MCF 10A (cell line): ENCODE results near the gene PLXNB2. TPM values are rescaled to one million over a fixed set of nuclear protein-coding genes. Genes with fewer than 3 reads are reported as not detected.

Source experiments
- BruUV-seq: library from RNA; stranded (reverse); fragments of 400-500 nt; replicated peaks from 2 replicates; lab custom pipeline; 2021; lab: Mats Ljungman, UMichigan
- CTCF ChIA-PET: fragments of 300-600 bp; sonication (Branson Sonifier 250); formaldehyde crosslinking; extraction: SDS; loops from one replicate; lab custom pipeline; 2021; ENCODE audit warnings: antibody characterized with exemption, inconsistent platforms; lab: Yijun Ruan, JAX
- POLR2A ChIA-PET: fragments of 300-600, 350-650 bp; sonication (Branson Sonifier 250); formaldehyde crosslinking; extraction: SDS; loops from one replicate; lab custom pipeline; 2020; ENCODE audit warnings: antibody characterized with exemption, inconsistent platforms; lab: Yijun Ruan, JAX
- DNase-seq: peaks from one replicate; pipeline ENCODE4 v3.0.0-alpha.2; 2018; ENCODE audit not compliant: unreplicated experiment
- H3K27ac Mint-ChIP-seq: one replicate; pipeline ENCODE4 v1.8.0; 2022; ENCODE audit warnings: mild to moderate bottlenecking, low read depth, mixed read lengths; ENCODE audit not compliant: unreplicated experiment
- H3K27me3 Mint-ChIP-seq: one replicate; pipeline ENCODE4 v1.8.0; 2022; ENCODE audit warnings: mixed read lengths; ENCODE audit not compliant: insufficient read depth, unreplicated experiment
- H3K36me3 Mint-ChIP-seq: one replicate; pipeline ENCODE4 v1.8.0; 2022; ENCODE audit warnings: mild to moderate bottlenecking, moderate library complexity, mixed read lengths; ENCODE audit not compliant: insufficient read depth, unreplicated experiment
- H3K4me1 Mint-ChIP-seq: one replicate; pipeline ENCODE4 v1.8.0; 2022; ENCODE audit warnings: mixed read lengths; ENCODE audit not compliant: insufficient read depth, unreplicated experiment
- H3K4me3 Mint-ChIP-seq: one replicate; pipeline ENCODE4 v1.8.0; 2022; ENCODE audit warnings: mild to moderate bottlenecking, moderate library complexity, mixed read lengths; ENCODE audit not compliant: unreplicated experiment
- H3K9me3 Mint-ChIP-seq: one replicate; pipeline ENCODE4 v1.8.0; 2022; ENCODE audit warnings: mixed read lengths; ENCODE audit not compliant: unreplicated experiment
- intact Hi-C: fragments of 100-400 bp; cut with micrococcal nuclease; formaldehyde crosslinking; loops from 2 replicates; pipeline ENCODE4 v1.14.1; 2022
- total RNA-seq: library from RNA; stranded (reverse); gene quantifications from 2 replicates; pipeline ENCODE4 v1.2.3, GENCODE V29; 2022
- TF ChIP-seq, protein P1 (sequence below): fragments of 200-600 bp; IDR thresholded peaks from one replicate; pipeline ENCODE4 v1.8.0; 2022; ENCODE audit warnings: antibody characterized with exemption, mild to moderate bottlenecking; ENCODE audit not compliant: unreplicated experiment

PLXNB2 gene
- total RNA-seq, 1 experiment from 2014 or later: 199 TPM

DNA sequence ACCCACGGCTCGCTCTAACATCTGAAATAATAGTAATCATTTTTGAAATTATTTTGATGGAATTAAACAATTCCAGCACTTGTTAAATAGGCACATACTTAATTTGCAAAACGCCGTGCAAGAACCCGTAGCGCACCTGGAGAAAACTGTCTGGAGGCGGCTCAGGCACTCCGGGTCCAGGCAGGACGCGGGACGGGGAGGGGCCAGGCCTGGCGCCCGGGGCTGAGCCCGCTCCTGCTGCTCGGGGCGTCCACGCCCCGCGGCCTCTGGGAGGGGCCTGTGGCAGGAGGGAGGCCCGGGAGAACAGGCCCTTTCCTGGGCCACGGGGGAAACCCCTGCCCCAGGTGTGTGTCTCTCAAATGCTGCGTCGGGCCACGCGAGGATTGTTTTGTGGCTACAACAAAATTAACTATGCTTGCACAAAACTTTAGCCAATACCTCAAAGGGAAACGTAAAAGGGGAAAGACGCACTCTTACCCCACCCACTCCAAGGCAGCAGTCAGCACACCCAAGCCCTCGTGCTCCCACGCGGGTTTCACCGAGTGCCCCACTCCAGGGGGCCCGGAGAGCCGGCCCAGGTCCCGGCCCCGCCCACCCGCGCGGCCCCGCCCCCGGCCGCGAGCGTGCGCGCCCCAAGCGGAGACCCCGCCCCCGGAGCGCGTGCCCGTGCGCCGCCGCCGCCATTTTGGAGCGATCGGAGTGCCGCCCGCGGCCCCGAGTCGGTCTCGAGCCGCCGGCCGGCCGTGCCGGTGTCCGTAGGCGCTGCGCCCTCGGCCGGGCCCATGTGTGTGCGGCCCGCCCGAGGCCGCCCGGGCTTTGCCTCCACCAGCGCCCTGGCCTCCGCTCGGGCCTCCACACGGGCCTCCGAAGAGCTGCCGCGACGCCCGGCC lies 35.5 kb upstream of the PLXNB2 start, which contains the start of gene PPP6R2:
Gene PPP6R2, plus strand, starts transcription at position 677 of the 890 bp plus-strand sequence. CDS start 50,582 bp downstream, outside the sequence.
- no peaks in the 10 kb centered on the region for H3K27me3 Mint-ChIP-seq
- intact Hi-C loops: loop anchor here (1.0 to 5.0 kb wide), 7 partner anchors 60 to 278 kb away; no protein-coding TSS in a partner anchor
- H3K4me3 Mint-ChIP-seq: peak within 1 kb of the TSS; percentile 69
- TF ChIP-seq, protein P1, sequence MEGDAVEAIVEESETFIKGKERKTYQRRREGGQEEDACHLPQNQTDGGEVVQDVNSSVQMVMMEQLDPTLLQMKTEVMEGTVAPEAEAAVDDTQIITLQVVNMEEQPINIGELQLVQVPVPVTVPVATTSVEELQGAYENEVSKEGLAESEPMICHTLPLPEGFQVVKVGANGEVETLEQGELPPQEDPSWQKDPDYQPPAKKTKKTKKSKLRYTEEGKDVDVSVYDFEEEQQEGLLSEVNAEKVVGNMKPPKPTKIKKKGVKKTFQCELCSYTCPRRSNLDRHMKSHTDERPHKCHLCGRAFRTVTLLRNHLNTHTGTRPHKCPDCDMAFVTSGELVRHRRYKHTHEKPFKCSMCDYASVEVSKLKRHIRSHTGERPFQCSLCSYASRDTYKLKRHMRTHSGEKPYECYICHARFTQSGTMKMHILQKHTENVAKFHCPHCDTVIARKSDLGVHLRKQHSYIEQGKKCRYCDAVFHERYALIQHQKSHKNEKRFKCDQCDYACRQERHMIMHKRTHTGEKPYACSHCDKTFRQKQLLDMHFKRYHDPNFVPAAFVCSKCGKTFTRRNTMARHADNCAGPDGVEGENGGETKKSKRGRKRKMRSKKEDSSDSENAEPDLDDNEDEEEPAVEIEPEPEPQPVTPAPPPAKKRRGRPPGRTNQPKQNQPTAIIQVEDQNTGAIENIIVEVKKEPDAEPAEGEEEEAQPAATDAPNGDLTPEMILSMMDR: no peak
- POLR2A ChIA-PET: interaction anchor here (0.7 to 2.9 kb wide), 8 partner anchors 10 to 101 kb away, joined by 3 to 26 read pairs (median 4); partner anchors contain the start of gene HDAC10
- no TSS peak for BruUV-seq
- peak; percentile 60 for DNase-seq
- H3K4me1 Mint-ChIP-seq: no peaks in the 10 kb centered on the region
- no peaks in the 10 kb centered on the region for H3K9me3 Mint-ChIP-seq
- CTCF ChIA-PET: interaction anchor here (0.6 to 2.6 kb wide), 14 partner anchors 10 to 395 kb away, joined by 3 to 24 read pairs (median 4); partner anchors contain the start of genes ACR, DENND6B, HDAC10 and PLXNB2
- H3K36me3 Mint-ChIP-seq: no peaks in the 10 kb centered on the region
- H3K27ac Mint-ChIP-seq: no peak within 1 kb of the TSS

GRCh38 chr22:50341977-50342650 lies 34.7 kb upstream of the PLXNB2 start:
- POLR2A ChIA-PET: interaction anchor here (0.6 to 2.9 kb wide), 9 partner anchors 11 to 373 kb away, joined by 3 to 26 read pairs (median 4); partner anchors contain the start of gene HDAC10

GRCh38 chr22:50339945-50340879 lies 32.8 kb upstream of the PLXNB2 start:
- intact Hi-C loops: loop anchor here (5.0 kb wide), 1 partner anchor 193 kb away; no protein-coding TSS in a partner anchor
- POLR2A ChIA-PET: interaction anchor here (0.7 to 2.9 kb wide), 3 partner anchors 11 to 89 kb away, joined by 3 to 26 read pairs (median 3); partner anchors contain the start of gene HDAC10

More at GRCh38 chr22:50341977-50342650, 34.7 kb upstream of the PLXNB2 start:
- TF ChIP-seq, protein P1: peak; percentile 92
- CTCF ChIA-PET: interaction anchor here (0.6 to 2.6 kb wide), 25 partner anchors 9 to 396 kb away, joined by 3 to 24 read pairs (median 5); partner anchors contain the start of genes ACR, DENND6B, HDAC10 and PLXNB2
- no peaks in the 10 kb centered on the region for H3K9me3 Mint-ChIP-seq
- no peaks in the 10 kb centered on the region for H3K4me1 Mint-ChIP-seq
- H3K27me3 Mint-ChIP-seq: no peaks in the 10 kb centered on the region
- H3K36me3 Mint-ChIP-seq: no peaks in the 10 kb centered on the region
- peak; percentile 90 for DNase-seq
- no peak overlapping the region for H3K27ac Mint-ChIP-seq
- peak overlapping the region; percentile 69 for H3K4me3 Mint-ChIP-seq
- BruUV-seq: no TSS peak
- intact Hi-C loops: loop anchor here (1.0 to 5.0 kb wide), 7 partner anchors 59 to 279 kb away; no protein-coding TSS in a partner anchor

More at GRCh38 chr22:50339945-50340879, 32.8 kb upstream of the PLXNB2 start:
- H3K4me3 Mint-ChIP-seq: no peak overlapping the region
- H3K27me3 Mint-ChIP-seq: no peaks in the 10 kb centered on the region
- no peaks in the 10 kb centered on the region for H3K4me1 Mint-ChIP-seq
- no peak overlapping the region for H3K27ac Mint-ChIP-seq
- no peaks in the 10 kb centered on the region for H3K9me3 Mint-ChIP-seq
- peak; percentile 13 for DNase-seq
- H3K36me3 Mint-ChIP-seq: no peaks in the 10 kb centered on the region
- BruUV-seq: no TSS peak
- TF ChIP-seq, protein P1: no peak
- CTCF ChIA-PET: interaction anchor here (0.6 to 2.6 kb wide), 12 partner anchors 8 to 98 kb away, joined by 3 to 24 read pairs (median 10); partner anchors contain the start of genes DENND6B, HDAC10 and PLXNB2
